Body of pancreas (tissue), 4 donors: ENCODE data around the gene HS6ST2.

Experiments
- CTCF ChIP-seq, 7 experiments: fragments of 450-650 bp in 4 of 7; fragments of 200-600 bp in 3 of 7; sonication (generic) in 3 of 7; IDR thresholded peaks; one replicate each; pipeline ENCODE4 v1.5.1; 2016 to 2019; ENCODE audit warnings: antibody characterized with exemption in 7 of 7
- POLR2A ChIP-seq, 3 donors: fragments of 450-650 bp; IDR thresholded peaks; one replicate each; pipeline ENCODE4 v1.6.1; 2016; ENCODE audit warnings: antibody characterized with exemption in 3 of 3, mild to moderate bottlenecking in 2 of 3

- TF ChIP-seq CTCF (IDR thresholded peaks at IDR 0.05), result peak; percentile 9 to 61 (median 52)
- no peak for TF ChIP-seq POLR2A (IDR thresholded peaks at IDR 0.05)
These were observed 345.4 kb downstream of the HS6ST2 start for GRCh38 chrX:132612821-132613564.
